Endothelial cell of umbilical vein (primary cell): ENCODE data around the gene OR9A4. TPM values are rescaled to one million over a fixed set of nuclear protein-coding genes. Genes with fewer than 3 reads are reported as not detected.

Source experiments
- BruUV-seq: library from RNA; stranded (reverse); fragments of 400-500 nt; replicated peaks from 2 replicates; lab custom pipeline; 2021; lab: Mats Ljungman, UMichigan
- CTCF ChIA-PET: fragments of 300-600, 350-600 bp; sonication (Branson Sonifier 250); formaldehyde crosslinking; loops from one replicate; lab custom pipeline; 2021; ENCODE audit warnings: antibody characterized with exemption, inconsistent platforms; lab: Charles Lee
- POLR2A ChIA-PET: fragments of 300-600, 350-600 bp; sonication (Branson Sonifier 250); formaldehyde crosslinking; loops from one replicate; lab custom pipeline; 2021; ENCODE audit warnings: antibody characterized with exemption, inconsistent platforms; lab: Charles Lee
- DNase-seq: peaks from one replicate; pipeline ENCODE4 v3.0.0-alpha.2; 2011; ENCODE audit warnings: low read depth, low spot score
- FAIRE-seq: peaks from 2 replicates; lab custom pipeline; 2011; peaks lifted over from hg19 to GRCh38; lab: Jason Lieb, UNC
- H2AFZ ChIP-seq: 2 replicates; pipeline ENCODE4 v1.6.0; 2012; ENCODE audit warnings: low read depth, low read length, control low read depth, inconsistent platforms
- H3K27ac ChIP-seq: 2 replicates; pipeline ENCODE4 v1.5.1; 2011; ENCODE audit warnings: low read depth, mild to moderate bottlenecking, control low read depth, low read length, moderate library complexity; ENCODE audit not compliant: insufficient read depth
- H3K27me3 ChIP-seq, 2 experiments: 2 replicates each; pipeline versions ENCODE4 v1.6.0 to v1.6.1; 2011; ENCODE audit warnings: low read length in 2 of 2, mixed read lengths in 1 of 2; ENCODE audit not compliant: control insufficient read depth in 2 of 2, insufficient read depth in 2 of 2
- H3K36me3 ChIP-seq, 2 experiments: 2 replicates in 1 of 2; 3 replicates in 1 of 2; pipeline ENCODE4 v1.5.1; 2011; ENCODE audit warnings: low read length in 2 of 2, mild to moderate bottlenecking in 1 of 2, moderate library complexity in 1 of 2; ENCODE audit not compliant: control insufficient read depth in 2 of 2, insufficient read depth in 2 of 2; ENCODE audit errors: extremely low read depth in 1 of 2
- H3K4me1 ChIP-seq: 3 replicates; pipeline ENCODE4 v1.5.1; 2011; ENCODE audit warnings: mild to moderate bottlenecking, low read length; ENCODE audit not compliant: control insufficient read depth, insufficient read depth; ENCODE audit errors: extremely low read depth
- H3K4me2 ChIP-seq: 2 replicates; pipeline ENCODE4 v1.6.1; 2011; ENCODE audit warnings: low read length, control low read depth, mixed read lengths; ENCODE audit not compliant: insufficient read depth
- H3K4me3 ChIP-seq, 3 experiments: fragments of 200-600 bp in 1 of 3; sonication (generic), shearing (Covaris generic) in 1 of 3; replicated peaks in 1 of 3; 2 replicates each; pipeline ENCODE4 v1.5.1; 2011 to 2016; ENCODE audit warnings: control low read depth in 3 of 3, low read length in 3 of 3, mild to moderate bottlenecking in 2 of 3, inconsistent platforms in 1 of 3, low read depth in 1 of 3, moderate library complexity in 1 of 3; ENCODE audit not compliant: insufficient read depth in 1 of 3
- H3K79me2 ChIP-seq: 2 replicates; pipeline ENCODE4 v1.6.0; 2012; ENCODE audit warnings: low read length, inconsistent platforms; ENCODE audit not compliant: control insufficient read depth, insufficient read depth
- H3K9ac ChIP-seq: replicated peaks from 2 replicates; pipeline ENCODE3; 2011; ENCODE audit warnings: low read length, control low read depth; ENCODE audit not compliant: insufficient read depth; ENCODE audit errors: extremely low read depth
- H3K9me1 ChIP-seq: replicated peaks from 3 replicates; pipeline ENCODE4 v1.6.0; 2011; ENCODE audit warnings: mild to moderate bottlenecking, low read length; ENCODE audit not compliant: control insufficient read depth, insufficient read depth; ENCODE audit errors: extremely low read depth
- H3K9me3 ChIP-seq: replicated peaks from 2 replicates; pipeline ENCODE4 v1.5.1; 2012; ENCODE audit warnings: low read length, inconsistent platforms; ENCODE audit not compliant: control insufficient read depth, insufficient read depth
- H4K20me1 ChIP-seq: replicated peaks from 2 replicates; pipeline ENCODE3; 2011; ENCODE audit warnings: mild to moderate bottlenecking, low read length; ENCODE audit not compliant: control insufficient read depth, insufficient read depth; ENCODE audit errors: extremely low read depth
- EZH2 ChIP-seq: IDR thresholded peaks from 2 replicates; pipeline ENCODE4 v1.6.1; 2012; ENCODE audit warnings: borderline replicate concordance, low read depth, mild to moderate bottlenecking, moderate library complexity, low read length, inconsistent platforms; ENCODE audit not compliant: severe bottlenecking
- FOS ChIP-seq: IDR thresholded peaks from 2 replicates; pipeline ENCODE4 v1.6.1; 2011; ENCODE audit warnings: mild to moderate bottlenecking, low read length, moderate library complexity, borderline replicate concordance; ENCODE audit not compliant: insufficient read depth
- GATA2 ChIP-seq: IDR thresholded peaks from 2 replicates; pipeline ENCODE4 v1.7.0; 2011; ENCODE audit warnings: low read depth, mild to moderate bottlenecking, moderate library complexity, mixed read lengths, low read length; ENCODE audit not compliant: insufficient read length, insufficient read depth
- JUN ChIP-seq: IDR thresholded peaks from 2 replicates; pipeline ENCODE4 v1.6.1; 2011; ENCODE audit warnings: borderline replicate concordance, low read depth; ENCODE audit not compliant: insufficient read length, insufficient read depth
- MYC ChIP-seq: IDR thresholded peaks from one replicate; pipeline ENCODE4 v1.6.1; 2011; ENCODE audit warnings: mild to moderate bottlenecking, low read depth, low read length
- POLR2A ChIP-seq: IDR thresholded peaks from 2 replicates; pipeline ENCODE4 v1.6.1; 2012; ENCODE audit warnings: low read depth, mild to moderate bottlenecking, control low read depth, low read length
- POLR2AphosphoS5 ChIP-seq: IDR thresholded peaks from 2 replicates; pipeline ENCODE4 v1.6.1; 2012; ENCODE audit warnings: low read depth, mild to moderate bottlenecking, control low read depth, low read length, moderate library complexity; ENCODE audit not compliant: insufficient read depth
- dilution Hi-C: fragments of 300-500 bp; cut with MboI; formaldehyde crosslinking; loops from one replicate; pipeline ENCODE4 v1.15.0; 2019; ENCODE audit warnings: low sequenced_read_pairs; ENCODE audit not compliant: extremely low pct_ligation_motif_present
- intact Hi-C: fragments of 100-400 bp; cut with micrococcal nuclease; formaldehyde crosslinking; loops from one replicate; pipeline ENCODE4 v1.10.0; 2022
- polyA plus RNA-seq, 4 experiments: library from polyadenylated mRNA; depleted of rRNA in 3 of 4; stranded (reverse) in 3 of 4; unstranded in 1 of 4; fragments of >200 nt; gene quantifications; 2 replicates each; pipeline versions ENCODE4 v1.2.1 to v1.2.3, GENCODE V29; 2011 to 2012; ENCODE audit warnings: missing spikeins in 1 of 4
- total RNA-seq: library from RNA; stranded (reverse); gene quantifications from 2 replicates; pipeline ENCODE4 v1.2.3, GENCODE V29; 2021
- TF ChIP-seq, protein P1 (sequence below): IDR thresholded peaks from 2 replicates; pipeline ENCODE4 v1.6.1; 2011; ENCODE audit not compliant: insufficient read depth, insufficient read length
- TF ChIP-seq, protein P2 (sequence below), 2 donors: IDR thresholded peaks; 1 replicate in 1 of 2; 2 replicates in 1 of 2; pipeline ENCODE4 v1.5.1; 2011; ENCODE audit warnings: low read length in 2 of 2, mild to moderate bottlenecking in 2 of 2, moderate library complexity in 2 of 2, control low read depth in 1 of 2, inconsistent platforms in 1 of 2, low read depth in 1 of 2; ENCODE audit not compliant: insufficient read depth in 1 of 2; ENCODE audit errors: extremely low read depth in 1 of 2

Gene OR9A4
- total and polyA plus RNA-seq, 2 donors (not counting 3 experiments of a cell fraction or from before 2014, with no cell fraction given), result not detected

DNA sequence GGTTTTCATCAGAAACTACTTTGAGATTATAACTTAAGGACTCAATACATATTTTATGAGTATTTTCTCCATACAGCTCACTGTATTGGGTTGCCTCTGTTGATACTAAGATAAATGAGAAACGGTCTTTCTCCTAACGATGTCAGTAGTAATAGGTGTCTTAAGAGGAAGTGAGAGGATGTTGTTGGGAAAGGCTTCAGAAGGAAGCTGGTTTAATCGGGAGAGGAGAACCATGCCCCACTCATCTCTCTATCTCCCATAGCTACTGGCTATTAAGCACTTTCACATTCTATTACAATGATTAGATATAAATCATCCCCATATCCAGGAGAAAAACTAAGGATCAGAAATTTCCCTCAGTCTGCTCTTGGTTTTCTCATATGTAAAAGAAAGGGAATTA, 28.6 kb downstream of the OR9A4 start:
- Histone ChIP-seq H3K79me2 (no peaks in the 10 kb centered on the region), H3K9me1 (no peaks in the 10 kb centered on the region), H4K20me1 (no peaks in the 10 kb centered on the region), H3K27ac (no peak overlapping the region), H3K4me3 (no peak overlapping the region), H3K4me2 (no peak overlapping the region), H3K4me1 (no peaks in the 10 kb centered on the region), H3K27me3 (no peaks in the 10 kb centered on the region), H3K9ac (no peak overlapping the region), H2AFZ (no peak overlapping the region), H3K36me3 (no peaks in the 10 kb centered on the region), H3K9me3 (peaks cover 2% of the 10 kb centered on the region)
- BruUV-seq, result no TSS peak
- intact Hi-C loops, result no loop called here
- TF ChIP-seq, protein P1, sequence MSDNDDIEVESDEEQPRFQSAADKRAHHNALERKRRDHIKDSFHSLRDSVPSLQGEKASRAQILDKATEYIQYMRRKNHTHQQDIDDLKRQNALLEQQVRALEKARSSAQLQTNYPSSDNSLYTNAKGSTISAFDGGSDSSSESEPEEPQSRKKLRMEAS, result no peak
- no peak for TF ChIP-seq POLR2A
- TF ChIP-seq EZH2, result no peak
- TF ChIP-seq JUN, result no peak
- no peak for TF ChIP-seq POLR2AphosphoS5
- TF ChIP-seq MYC, result no peak
- no peak for TF ChIP-seq GATA2
- TF ChIP-seq FOS, result no peak
- TF ChIP-seq, protein P2, sequence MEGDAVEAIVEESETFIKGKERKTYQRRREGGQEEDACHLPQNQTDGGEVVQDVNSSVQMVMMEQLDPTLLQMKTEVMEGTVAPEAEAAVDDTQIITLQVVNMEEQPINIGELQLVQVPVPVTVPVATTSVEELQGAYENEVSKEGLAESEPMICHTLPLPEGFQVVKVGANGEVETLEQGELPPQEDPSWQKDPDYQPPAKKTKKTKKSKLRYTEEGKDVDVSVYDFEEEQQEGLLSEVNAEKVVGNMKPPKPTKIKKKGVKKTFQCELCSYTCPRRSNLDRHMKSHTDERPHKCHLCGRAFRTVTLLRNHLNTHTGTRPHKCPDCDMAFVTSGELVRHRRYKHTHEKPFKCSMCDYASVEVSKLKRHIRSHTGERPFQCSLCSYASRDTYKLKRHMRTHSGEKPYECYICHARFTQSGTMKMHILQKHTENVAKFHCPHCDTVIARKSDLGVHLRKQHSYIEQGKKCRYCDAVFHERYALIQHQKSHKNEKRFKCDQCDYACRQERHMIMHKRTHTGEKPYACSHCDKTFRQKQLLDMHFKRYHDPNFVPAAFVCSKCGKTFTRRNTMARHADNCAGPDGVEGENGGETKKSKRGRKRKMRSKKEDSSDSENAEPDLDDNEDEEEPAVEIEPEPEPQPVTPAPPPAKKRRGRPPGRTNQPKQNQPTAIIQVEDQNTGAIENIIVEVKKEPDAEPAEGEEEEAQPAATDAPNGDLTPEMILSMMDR (IDR thresholded peaks at IDR 0.05; ENCODE audit: extremely low read depth in 1 of 2, insufficient read depth in 1 of 2, low read depth in 1 of 2, low read length in 2 of 2), result no peak
- CTCF ChIA-PET, result no interaction called here
- dilution Hi-C loops, result no loop called here
- FAIRE-seq (no peak), DNase-seq (no peak)
- POLR2A ChIA-PET, result no interaction called here
